NOMO-1 treated with DMSO at 0.1 percent for 48 hours (cell line): Measurements from ENCODE around the gene FIGN.

Source experiments
- DNase-seq: peaks from one replicate; lab custom pipeline; 2025; ENCODE audit not compliant: unreplicated experiment; lab: John Stamatoyannopoulos, UW

FIGN gene

GRCh38 chr2:163735685-163736432 lies at the start of gene FIGN:
TSS of gene FIGN (minus strand) at chr2:163736008. CDS start at chr2:163734927, 1,081 bp downstream.
- DNase-seq, result no peak

GRCh38 chr2:163785162-163785561 lies 49.4 kb upstream of the FIGN start:
- no peak for DNase-seq

- no peak for DNase-seq
Measured at GRCh38 chr2:163779970-163780597, 44.3 kb upstream of the FIGN start.

GRCh38 chr2:163778045-163778781 lies 42.4 kb upstream of the FIGN start:
- DNase-seq, result no peak

GRCh38 chr2:163775304-163775703 lies 39.5 kb upstream of the FIGN start:
- no peak for DNase-seq

- DNase-seq, result no peak
Measured at GRCh38 chr2:163774862-163775261, 39.1 kb upstream of the FIGN start.

GRCh38 chr2:163773276-163773675 lies 37.5 kb upstream of the FIGN start:
- no peak for DNase-seq

- no peak for DNase-seq
Measured at GRCh38 chr2:163771596-163771995, 35.8 kb upstream of the FIGN start.

GRCh38 chr2:163768881-163769695 lies 33.3 kb upstream of the FIGN start:
- DNase-seq, result no peak

- DNase-seq, result no peak
Measured at GRCh38 chr2:163767097-163767496, 31.3 kb upstream of the FIGN start.

GRCh38 chr2:163764566-163764965 lies 28.8 kb upstream of the FIGN start:
- DNase-seq, result no peak

GRCh38 chr2:163759013-163759412 lies 23.2 kb upstream of the FIGN start:
- DNase-seq, result no peak

GRCh38 chr2:163757814-163758213 lies 22.0 kb upstream of the FIGN start:
- no peak for DNase-seq

- no peak for DNase-seq
Measured at GRCh38 chr2:163756588-163756987, 20.8 kb upstream of the FIGN start.

GRCh38 chr2:163755366-163755765 lies 19.6 kb upstream of the FIGN start:
- no peak for DNase-seq

- no peak for DNase-seq
Measured at GRCh38 chr2:163753726-163754125, 17.9 kb upstream of the FIGN start.

- DNase-seq, result no peak
Measured at GRCh38 chr2:163752267-163752666, 16.5 kb upstream of the FIGN start.

GRCh38 chr2:163751696-163752095 lies 15.9 kb upstream of the FIGN start:
- no peak for DNase-seq

- no peak for DNase-seq
Measured at GRCh38 chr2:163748420-163748819, 12.6 kb upstream of the FIGN start.

- DNase-seq, result no peak
Measured at GRCh38 chr2:163741435-163741834, 5.6 kb upstream of the FIGN start.

- no peak for DNase-seq
Measured at GRCh38 chr2:163737563-163737962, 1.8 kb upstream of the FIGN start.

GRCh38 chr2:163737190-163737439 lies 1.3 kb upstream of the FIGN start:
- DNase-seq, result no peak
